Ishikawa (cell line): ENCODE results near the gene AREG.

ENCODE experiments used
- CEBPB ChIP-seq: IDR thresholded peaks from 2 replicates; pipeline ENCODE4 v1.6.1; 2012
- CREB1 ChIP-seq: IDR thresholded peaks from 2 replicates; pipeline ENCODE4 v1.6.1; 2012; ENCODE audit warnings: low read depth
- EGR1 ChIP-seq: IDR thresholded peaks from 2 replicates; pipeline ENCODE4 v1.6.1; 2012
- EP300 ChIP-seq: IDR thresholded peaks from 2 replicates; pipeline ENCODE4 v1.6.1; 2012; ENCODE audit warnings: borderline replicate concordance
- FOXM1 ChIP-seq: IDR thresholded peaks from 2 replicates; pipeline ENCODE4 v1.6.1; 2012; ENCODE audit warnings: low read depth, borderline replicate concordance
- MAX ChIP-seq: IDR thresholded peaks from 2 replicates; pipeline ENCODE4 v1.6.1; 2012
- RAD21 ChIP-seq: IDR thresholded peaks from 2 replicates; pipeline ENCODE4 v1.6.1; 2012; ENCODE audit warnings: low read depth
- REST ChIP-seq: IDR thresholded peaks from 2 replicates; pipeline ENCODE4 v1.6.1; 2012; ENCODE audit warnings: low read depth, mild to moderate bottlenecking
- TCF12 ChIP-seq: IDR thresholded peaks from 2 replicates; pipeline ENCODE4 v1.6.1; 2012; ENCODE audit warnings: low read depth
- TEAD4 ChIP-seq: IDR thresholded peaks from 2 replicates; pipeline ENCODE4 v1.6.1; 2012
- USF1 ChIP-seq: IDR thresholded peaks from 2 replicates; pipeline ENCODE4 v1.6.1; 2012
- YY1 ChIP-seq: IDR thresholded peaks from 2 replicates; pipeline ENCODE4 v1.6.1; 2012; ENCODE audit warnings: low read depth

- TF ChIP-seq CEBPB (no peak), TEAD4 (no peak), EGR1 (no peak), RAD21 (no peak), REST (no peak), MAX (no peak), FOXM1 (no peak), EP300 (no peak), TCF12 (no peak), YY1 (no peak), USF1 (no peak), CREB1 (no peak)
These were observed 29.6 kb downstream of the AREG start for GRCh38 chr4:74474345-74475090.
